Medulla oblongata (tissue), 1 donor: ENCODE data around the gene STYX.

Experiments
- DNase-seq: peaks from one replicate; pipeline ENCODE4 v3.0.0-alpha.2; 2015; ENCODE audit errors: extremely low spot score

The STYX gene

DNA sequence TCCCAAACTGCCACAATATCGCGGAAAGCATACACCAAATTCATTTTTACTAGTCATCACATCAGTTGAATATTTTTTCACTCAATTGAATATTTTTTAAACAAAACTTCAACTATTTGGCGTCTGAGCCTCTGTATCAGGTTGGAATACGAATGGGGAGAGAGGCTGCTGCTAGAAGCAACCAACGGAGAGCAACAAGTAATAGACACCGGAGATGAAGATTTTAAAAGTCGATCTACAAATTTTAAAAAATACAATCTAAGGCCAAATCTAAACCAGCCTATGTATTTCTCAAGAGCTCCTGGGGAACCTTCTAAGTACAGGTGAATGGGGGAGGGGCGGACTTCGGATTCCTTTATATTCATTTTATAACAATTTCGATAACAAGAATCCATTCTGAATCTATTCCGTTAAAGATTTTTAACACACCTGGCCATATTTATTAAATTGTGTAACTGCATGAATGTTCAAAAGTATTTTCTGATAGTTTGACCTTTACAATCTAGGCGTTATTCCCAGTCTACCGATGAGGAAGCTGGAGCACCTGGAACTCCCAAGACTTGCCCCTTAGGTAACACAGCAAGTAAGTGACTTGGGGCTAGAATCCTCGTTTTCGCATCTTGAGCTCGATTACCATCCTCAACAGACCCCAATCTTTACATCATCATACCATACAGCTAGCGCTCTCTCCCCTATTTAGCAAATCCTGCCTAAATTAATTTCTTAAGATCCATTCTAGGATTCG lies 60.2 kb downstream of the STYX start:
- DNase-seq, result peak; percentile 10

DNA sequence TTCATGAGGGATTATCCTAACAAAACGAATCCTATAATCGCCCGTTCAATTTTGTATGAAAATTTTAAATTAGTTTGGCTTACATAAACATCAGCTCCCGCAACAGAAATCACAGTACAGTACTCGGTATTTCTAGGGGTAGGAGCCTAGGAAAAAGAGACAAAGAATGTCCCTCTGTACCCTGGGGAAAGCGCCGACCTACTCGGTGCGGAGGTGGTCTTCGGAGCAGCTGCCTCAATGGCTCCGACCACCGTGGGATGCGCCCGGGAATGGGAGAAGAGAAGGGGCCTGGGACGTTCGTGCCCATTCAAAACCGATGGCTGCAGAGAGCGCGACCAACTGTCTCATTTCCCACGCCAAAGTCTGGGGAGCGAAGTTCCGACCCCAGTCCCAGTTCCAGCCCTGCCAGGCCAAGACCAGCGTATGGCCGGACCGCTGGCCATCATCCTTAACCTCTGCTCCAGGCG lies 60.8 kb downstream of the STYX start:
- DNase-seq, result peak; percentile 47

DNA sequence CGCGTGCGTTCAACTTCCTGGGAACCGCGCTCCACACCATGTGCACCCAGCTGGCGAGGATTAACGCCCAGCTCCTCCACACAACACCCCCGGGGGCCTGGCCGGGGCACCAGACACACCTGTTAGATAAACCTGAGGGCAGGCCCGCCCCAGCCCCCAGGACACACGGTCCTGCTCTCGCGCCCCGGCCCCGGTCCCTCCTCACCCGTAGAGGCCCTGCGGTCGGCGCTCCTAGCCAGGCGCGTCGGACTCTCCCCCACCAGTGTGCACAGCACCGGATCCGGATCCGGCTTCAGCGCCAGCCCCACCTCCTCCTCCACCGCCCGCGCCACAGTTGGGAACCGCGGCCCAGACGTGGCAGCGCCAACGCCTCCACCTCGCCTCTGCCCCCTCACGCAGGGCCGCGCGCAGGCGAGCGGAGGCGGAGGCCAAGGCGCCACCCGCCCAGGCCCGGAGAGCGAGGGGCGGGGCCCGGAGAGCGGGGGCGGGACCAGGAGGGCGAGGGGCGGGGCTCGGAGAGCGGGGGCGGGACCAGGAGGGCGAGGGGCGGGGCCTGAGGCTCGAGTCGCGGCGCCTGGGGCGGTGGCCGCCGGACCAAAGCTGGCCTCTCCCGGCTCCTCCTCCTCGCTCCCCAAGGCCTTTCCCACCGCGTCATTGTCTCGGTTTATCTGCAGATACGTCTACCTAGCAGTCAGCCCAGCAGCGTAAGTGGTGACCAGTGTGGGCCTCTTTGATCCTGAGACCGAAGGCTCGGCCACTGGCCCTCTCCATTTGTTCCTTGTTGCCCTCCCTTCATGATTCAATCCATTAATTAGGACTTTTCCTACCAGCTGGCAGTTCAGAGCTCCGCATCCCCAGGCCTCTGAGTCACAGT lies 61.5 kb downstream of the STYX start, which contains the start of gene GNPNAT1:
GNPNAT1 (minus strand) TSS at position 385 of the 874 bp plus-strand sequence. CDS start 6,957 bp downstream, outside the sequence.
- DNase-seq, result peak; percentile 91

DNA sequence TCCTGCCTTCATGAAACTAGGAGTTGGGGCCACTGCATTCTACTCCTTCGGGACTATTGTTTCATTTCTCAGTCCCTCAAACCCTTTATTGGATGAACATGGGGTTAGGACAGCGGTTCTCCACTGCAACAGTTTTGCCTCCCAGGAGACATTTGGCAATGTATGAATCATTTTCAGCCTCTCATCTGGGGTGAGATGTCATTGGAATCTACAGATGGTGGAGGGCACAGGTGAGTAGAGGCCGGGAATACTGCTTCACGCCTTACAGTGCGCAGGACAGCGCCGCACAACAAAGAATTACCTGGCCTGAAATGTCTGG lies 62.1 kb downstream of the STYX start:
- no peak for DNase-seq

DNA sequence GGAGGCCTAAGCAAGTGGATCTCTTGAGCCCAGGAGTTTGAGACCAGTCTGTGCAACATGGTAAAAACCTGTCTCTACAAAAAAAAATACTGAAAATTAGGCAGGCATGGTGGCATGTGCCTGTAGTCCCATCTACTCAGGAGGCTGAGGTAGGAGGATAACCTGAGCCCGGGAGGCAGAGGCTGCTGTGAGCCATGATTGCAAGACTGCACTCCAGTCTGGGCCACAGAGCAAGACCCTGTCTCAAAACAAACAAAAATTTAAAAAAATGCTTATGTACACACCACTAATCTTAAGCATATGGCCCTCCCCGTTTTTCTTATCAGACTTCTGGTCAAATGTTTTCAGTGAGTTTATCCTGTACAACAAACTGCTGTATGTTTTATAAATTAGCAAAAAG lies 63.1 kb downstream of the STYX start:
- no peak for DNase-seq

DNA sequence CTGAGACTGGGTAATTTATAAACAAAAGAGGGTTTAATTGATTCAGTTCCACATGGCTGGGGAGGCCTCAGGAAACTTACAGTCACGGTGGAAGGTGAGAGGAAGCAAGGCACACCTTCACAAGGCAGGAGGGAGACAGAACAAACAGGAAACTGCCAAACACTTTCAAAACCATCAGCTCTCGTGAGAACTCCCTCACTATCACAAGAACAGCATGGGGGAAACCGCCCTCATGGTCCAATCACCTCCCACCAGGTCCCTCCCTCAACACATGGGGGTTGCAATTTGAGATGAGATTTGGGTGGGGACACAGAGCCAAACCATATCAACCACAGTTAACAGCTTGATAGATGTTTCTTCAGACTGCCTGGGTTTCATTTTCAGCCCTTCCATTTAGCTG lies 67.7 kb downstream of the STYX start:
- no peak for DNase-seq

DNA sequence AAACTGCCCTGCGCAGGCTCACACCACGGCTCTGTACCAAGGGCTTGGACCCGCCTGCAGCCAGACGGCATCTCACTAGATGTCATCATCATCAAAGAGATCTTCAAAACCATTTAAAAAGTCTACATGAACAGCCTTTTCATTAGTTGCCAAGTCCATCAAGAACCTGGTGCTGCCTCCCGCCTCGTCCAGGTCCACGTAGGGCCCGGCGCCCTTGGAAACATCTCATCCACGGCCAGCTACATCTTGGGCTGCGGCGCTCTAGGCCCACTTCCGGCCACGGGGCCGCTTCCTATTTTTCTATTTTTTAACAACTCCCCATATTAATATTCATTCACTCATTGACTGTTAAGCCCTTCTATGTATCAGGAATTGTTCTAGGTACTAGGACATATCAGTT lies 68.9 kb downstream of the STYX start:
- no peak for DNase-seq

DNA sequence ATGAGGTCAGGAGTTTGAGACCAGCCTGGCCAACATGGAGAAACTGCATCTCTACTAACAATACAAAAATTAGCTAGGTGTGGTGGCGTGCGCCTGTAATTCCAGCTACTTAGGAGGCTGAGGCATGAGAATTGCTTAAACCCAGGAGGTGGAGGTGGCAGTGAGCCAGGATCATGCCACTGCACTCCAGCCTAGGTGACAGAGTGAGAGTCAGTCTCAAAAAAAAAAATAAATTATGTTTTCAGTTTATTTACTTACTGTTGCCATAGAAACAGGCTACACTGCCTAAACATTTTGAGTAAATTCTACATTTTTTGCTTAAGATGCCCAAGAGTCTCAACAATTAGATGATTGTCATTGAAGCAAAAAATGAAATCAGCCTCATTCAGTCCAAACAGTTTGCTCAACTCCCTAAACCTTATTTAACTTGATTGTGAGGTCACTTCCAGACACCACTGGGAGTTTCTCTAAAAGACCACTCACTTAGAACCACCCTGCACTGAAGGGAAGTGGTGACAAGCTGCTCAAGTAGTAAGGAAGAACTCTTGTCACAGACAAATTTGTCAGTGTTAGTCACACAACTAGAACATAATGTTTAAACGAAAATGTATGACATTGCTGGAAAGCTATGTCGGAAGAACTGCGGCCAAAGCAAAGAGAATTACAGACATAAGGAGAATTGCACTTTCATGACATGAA lies 71.2 kb downstream of the STYX start:
- no peak for DNase-seq

DNA sequence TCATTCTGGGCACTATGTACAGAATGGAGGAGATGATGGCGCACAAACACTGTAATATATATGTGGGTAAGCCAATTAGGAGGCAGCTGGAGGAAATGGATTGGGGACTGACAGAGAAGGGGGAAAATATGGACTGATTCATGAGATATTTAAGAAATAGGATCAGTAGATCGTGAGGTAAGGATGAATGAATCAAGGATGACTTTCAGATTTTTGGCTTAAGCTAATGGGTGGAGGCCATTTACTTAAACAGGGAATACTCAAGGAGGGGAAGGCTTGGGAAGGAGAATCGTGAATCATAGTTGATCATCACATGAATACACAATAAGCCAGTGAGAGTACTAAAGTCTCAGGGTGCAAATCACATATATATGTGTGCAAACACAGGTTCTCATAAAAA lies 72.6 kb downstream of the STYX start:
- no peak for DNase-seq

DNA sequence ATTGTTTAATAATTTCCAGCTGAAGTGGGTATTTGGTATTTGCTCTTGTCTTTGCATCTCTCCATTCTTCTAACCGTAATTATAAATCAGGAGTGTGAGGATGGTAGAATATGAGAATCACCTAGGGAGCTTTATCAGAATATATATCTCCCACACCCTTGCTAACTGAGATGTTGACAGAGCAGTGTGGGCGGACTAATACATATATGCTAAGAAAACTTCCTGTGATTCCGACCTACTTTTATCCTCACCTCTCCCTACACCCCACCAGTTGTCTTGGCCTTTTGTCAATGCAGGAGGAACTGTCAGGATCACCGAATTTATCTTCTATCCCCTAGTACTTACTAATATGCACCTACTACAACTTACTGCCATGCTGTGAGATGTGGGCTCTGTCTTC lies 76.1 kb downstream of the STYX start:
- no peak for DNase-seq

DNA sequence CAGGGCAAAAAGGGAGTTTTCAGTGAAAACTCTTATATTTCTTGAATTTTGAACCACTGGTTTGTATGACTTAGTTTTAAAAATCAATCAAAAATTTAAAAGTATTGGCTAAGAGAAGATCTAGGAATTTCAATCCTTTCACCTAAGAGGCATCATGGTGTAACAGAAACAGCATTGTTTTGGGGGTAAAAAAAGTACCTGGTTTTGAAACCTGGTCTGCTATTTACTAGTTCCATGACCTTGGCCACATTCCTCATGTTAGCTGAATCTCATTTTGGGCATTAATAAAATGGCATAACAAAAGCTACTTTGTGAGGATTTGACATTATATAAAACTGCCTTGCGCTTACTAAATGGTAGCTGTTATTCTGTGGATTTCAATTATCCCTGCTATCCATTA lies 78.1 kb downstream of the STYX start:
- no peak for DNase-seq

DNA sequence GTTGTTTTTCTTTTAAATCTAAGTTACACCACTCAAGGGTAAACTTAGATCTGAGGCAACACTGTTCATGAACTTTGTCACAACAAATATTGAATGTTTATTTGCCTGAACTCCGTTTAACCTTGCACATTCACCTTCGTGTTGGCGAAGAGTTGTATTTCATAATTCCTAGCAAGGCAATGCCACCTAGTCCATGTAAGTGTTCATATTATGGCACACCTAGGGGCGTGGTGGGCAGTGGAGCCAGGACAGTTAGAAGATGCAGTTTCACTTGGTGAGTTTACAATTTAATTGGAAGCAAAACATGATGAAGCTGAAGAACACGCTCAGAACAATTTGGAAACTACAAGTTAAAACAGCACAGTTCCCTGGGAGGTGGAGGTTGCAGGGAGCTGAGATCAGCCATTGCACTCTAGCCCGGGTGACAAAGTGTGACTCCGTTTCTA lies 91.9 kb downstream of the STYX start:
- DNase-seq, result no peak

DNA sequence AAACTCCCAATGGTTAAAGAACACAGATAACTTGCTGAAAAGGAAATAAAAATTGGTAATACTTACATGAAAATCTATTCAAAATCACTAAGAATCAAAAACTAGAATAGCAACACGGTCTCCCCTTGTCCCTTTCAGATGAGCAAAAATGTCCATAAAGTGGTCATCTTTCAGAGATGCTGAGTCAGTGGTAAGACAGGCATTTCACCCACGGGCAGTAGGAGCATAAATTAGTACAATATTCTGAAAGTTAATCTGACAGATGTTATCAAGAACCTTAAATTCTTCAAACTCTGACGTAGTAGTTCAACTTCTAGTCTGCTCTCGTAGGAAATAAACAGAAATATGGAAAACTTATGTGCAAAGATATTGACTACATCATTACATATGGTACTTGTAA lies 94.5 kb downstream of the STYX start:
- no peak for DNase-seq
